ENCODE measurements around the gene DBNDD1. TPM values are rescaled to one million over a fixed set of nuclear protein-coding genes. Genes with fewer than 3 reads are reported as not detected.
"Not testable (repeated sequence)": the region's sequence is repeated elsewhere in the genome, so short reads cannot be mapped to it uniquely, and the experiment has no call there.

The DBNDD1 gene, protein sequence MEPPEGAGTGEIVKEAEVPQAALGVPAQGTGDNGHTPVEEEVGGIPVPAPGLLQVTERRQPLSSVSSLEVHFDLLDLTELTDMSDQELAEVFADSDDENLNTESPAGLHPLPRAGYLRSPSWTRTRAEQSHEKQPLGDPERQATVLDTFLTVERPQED
- total RNA-seq = 1 to 10 TPM; 5.3 to 7.7 TPM

GRCh38 chr16:90018652-90019542, at the start of gene DBNDD1:
Gene DBNDD1 (minus strand): TSS chr16:90019456. CDS start chr16:90019341, 115 bp downstream.
- Histone ChIP-seq H3K27me3 (replicated peaks; ENCODE audit: insufficient read depth) (no peaks in the 10 kb centered on the region), H3K4me1 (replicated peaks) (peaks cover 7% of the 10 kb centered on the region), H3K4me3 (peak within 1 kb of the TSS; percentile 54 to 80), H3K27ac (peak within 1 kb of the TSS; percentile 66 to 87), H3K9me3 (no peaks in the 10 kb centered on the region), H3K36me3 (no peaks in the 10 kb centered on the region)
- peak; percentile 30 for DNase-seq (ENCODE audit: low spot score)
- WGBS = 5% methylated on average over 28 of the region's 103 CpGs
- no peak for TF ChIP-seq POLR2A (IDR thresholded peaks at IDR 0.05)
- TF ChIP-seq, protein P1, sequence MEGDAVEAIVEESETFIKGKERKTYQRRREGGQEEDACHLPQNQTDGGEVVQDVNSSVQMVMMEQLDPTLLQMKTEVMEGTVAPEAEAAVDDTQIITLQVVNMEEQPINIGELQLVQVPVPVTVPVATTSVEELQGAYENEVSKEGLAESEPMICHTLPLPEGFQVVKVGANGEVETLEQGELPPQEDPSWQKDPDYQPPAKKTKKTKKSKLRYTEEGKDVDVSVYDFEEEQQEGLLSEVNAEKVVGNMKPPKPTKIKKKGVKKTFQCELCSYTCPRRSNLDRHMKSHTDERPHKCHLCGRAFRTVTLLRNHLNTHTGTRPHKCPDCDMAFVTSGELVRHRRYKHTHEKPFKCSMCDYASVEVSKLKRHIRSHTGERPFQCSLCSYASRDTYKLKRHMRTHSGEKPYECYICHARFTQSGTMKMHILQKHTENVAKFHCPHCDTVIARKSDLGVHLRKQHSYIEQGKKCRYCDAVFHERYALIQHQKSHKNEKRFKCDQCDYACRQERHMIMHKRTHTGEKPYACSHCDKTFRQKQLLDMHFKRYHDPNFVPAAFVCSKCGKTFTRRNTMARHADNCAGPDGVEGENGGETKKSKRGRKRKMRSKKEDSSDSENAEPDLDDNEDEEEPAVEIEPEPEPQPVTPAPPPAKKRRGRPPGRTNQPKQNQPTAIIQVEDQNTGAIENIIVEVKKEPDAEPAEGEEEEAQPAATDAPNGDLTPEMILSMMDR (IDR thresholded peaks at IDR 0.05) = no peak
- TF ChIP-seq POLR2AphosphoS5 (IDR thresholded peaks at IDR 0.05) = no peak
- intact Hi-C loops (cut with DNase I) = no loop called here

DNA sequence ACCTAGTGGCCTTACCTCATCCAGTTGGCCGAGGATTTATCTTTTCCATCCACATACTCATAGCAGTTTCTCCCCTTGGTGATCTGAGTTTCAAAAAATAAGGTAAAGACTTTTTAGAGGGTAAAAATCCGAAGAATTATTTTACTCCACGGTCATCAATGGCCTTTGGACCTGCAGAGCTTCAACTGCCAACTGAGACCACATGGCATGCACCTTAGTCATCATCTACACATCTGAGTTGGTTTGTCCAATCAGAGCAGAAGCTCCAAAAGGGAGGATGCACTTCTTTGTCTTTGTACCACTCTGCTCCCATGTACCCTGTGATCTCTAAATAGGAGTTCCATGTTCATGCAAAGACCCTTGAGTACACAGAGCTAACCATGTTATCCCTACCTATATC, 42.2 kb upstream of the DBNDD1 start:
- Histone ChIP-seq H3K9me3 (no peaks in the 10 kb centered on the region), H3K4me3 (no peak overlapping the region), H3K4me1 (replicated peaks) (no peaks in the 10 kb centered on the region), H3K27me3 (replicated peaks; ENCODE audit: insufficient read depth) (no peaks in the 10 kb centered on the region), H3K27ac (no peak overlapping the region), H3K36me3 (no peaks in the 10 kb centered on the region)
- no peak for TF ChIP-seq POLR2AphosphoS5 (IDR thresholded peaks at IDR 0.05)
- TF ChIP-seq, protein P1 (IDR thresholded peaks at IDR 0.05) = no peak
- TF ChIP-seq POLR2A (IDR thresholded peaks at IDR 0.05) = no peak
- no peak for DNase-seq (ENCODE audit: low spot score)
- WGBS = 86% methylated on average over 3 of the region's 3 CpGs
- intact Hi-C loops (cut with DNase I) = no loop called here

GRCh38 chr16:90057738-90058173, 38.5 kb upstream of the DBNDD1 start:
- Histone ChIP-seq H3K4me1 (replicated peaks) (no peaks in the 10 kb centered on the region), H3K4me3 (no peak overlapping the region), H3K9me3 (no peaks in the 10 kb centered on the region), H3K27me3 (replicated peaks; ENCODE audit: insufficient read depth) (no peaks in the 10 kb centered on the region), H3K27ac (no peak overlapping the region), H3K36me3 (no peaks in the 10 kb centered on the region)
- intact Hi-C loops (cut with DNase I) = no loop called here
- 54% methylated on average over 8 of the region's 8 CpGs for WGBS
- no peak for DNase-seq (ENCODE audit: low spot score)
- TF ChIP-seq, protein P1 (IDR thresholded peaks at IDR 0.05) = no peak
- TF ChIP-seq POLR2A (IDR thresholded peaks at IDR 0.05) (no peak), POLR2AphosphoS5 (IDR thresholded peaks at IDR 0.05) (no peak)

- H3K36me3 ChIP-seq; H3K27me3 ChIP-seq (replicated peaks; ENCODE audit: insufficient read depth); H3K4me1 ChIP-seq (replicated peaks); DNase-seq (ENCODE audit: low spot score); intact Hi-C loops (cut with DNase I); H3K4me3 ChIP-seq; H3K27ac ChIP-seq; H3K9me3 ChIP-seq: not testable (repeated sequence)
- 79% methylated on average over 15 of the region's 15 CpGs for WGBS
Observed at GRCh38 chr16:90056521-90056920, 37.3 kb upstream of the DBNDD1 start.

DNA sequence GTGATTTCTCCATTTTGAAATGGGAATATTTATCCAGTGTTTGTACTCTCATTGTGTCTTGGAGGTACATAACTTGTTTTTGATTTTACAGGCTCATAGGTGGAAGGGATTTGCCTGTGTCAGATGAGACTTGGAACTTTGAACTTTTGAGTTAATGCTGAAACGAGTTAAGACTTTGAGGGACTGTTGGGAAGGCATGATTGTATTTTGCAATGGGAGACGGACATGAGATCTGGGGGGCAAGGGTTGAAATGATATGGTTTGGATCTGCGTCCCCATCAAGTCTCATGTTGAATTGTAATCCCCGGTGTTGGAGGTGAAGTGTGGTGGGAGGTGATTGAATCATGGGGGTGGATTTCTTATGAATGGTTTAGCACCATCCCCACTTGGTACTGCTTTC, 36.1 kb upstream of the DBNDD1 start:
- TF ChIP-seq, protein P1 (IDR thresholded peaks at IDR 0.05) = no peak
- TF ChIP-seq POLR2AphosphoS5 (IDR thresholded peaks at IDR 0.05) = no peak
- no peak for TF ChIP-seq POLR2A (IDR thresholded peaks at IDR 0.05)
- Histone ChIP-seq H3K9me3 (no peaks in the 10 kb centered on the region), H3K4me1 (replicated peaks) (no peaks in the 10 kb centered on the region), H3K27ac (no peak overlapping the region), H3K4me3 (no peak overlapping the region), H3K27me3 (replicated peaks; ENCODE audit: insufficient read depth) (no peaks in the 10 kb centered on the region), H3K36me3 (no peaks in the 10 kb centered on the region)
- intact Hi-C loops (cut with DNase I) = no loop called here
- no peak for DNase-seq (ENCODE audit: low spot score)
- 88% methylated on average over 4 of the region's 4 CpGs for WGBS
